Measurements from ENCODE around the gene SEC11A.

GRCh38 chr15:84648539-84648938, 67.4 kb downstream of the SEC11A start:
- TF ChIP-seq, protein P1, sequence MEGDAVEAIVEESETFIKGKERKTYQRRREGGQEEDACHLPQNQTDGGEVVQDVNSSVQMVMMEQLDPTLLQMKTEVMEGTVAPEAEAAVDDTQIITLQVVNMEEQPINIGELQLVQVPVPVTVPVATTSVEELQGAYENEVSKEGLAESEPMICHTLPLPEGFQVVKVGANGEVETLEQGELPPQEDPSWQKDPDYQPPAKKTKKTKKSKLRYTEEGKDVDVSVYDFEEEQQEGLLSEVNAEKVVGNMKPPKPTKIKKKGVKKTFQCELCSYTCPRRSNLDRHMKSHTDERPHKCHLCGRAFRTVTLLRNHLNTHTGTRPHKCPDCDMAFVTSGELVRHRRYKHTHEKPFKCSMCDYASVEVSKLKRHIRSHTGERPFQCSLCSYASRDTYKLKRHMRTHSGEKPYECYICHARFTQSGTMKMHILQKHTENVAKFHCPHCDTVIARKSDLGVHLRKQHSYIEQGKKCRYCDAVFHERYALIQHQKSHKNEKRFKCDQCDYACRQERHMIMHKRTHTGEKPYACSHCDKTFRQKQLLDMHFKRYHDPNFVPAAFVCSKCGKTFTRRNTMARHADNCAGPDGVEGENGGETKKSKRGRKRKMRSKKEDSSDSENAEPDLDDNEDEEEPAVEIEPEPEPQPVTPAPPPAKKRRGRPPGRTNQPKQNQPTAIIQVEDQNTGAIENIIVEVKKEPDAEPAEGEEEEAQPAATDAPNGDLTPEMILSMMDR (IDR thresholded peaks at IDR 0.05) = no peak
- no peak for TF ChIP-seq POLR2A (IDR thresholded peaks at IDR 0.05)

Data from lower leg skin (tissue), 3 donors.